Measurements from ENCODE around the gene GAST.

The GAST gene

GRCh38 chr17:41710472-41711090 is 1.6 kb upstream of the GAST start:
- no peak for TF ChIP-seq POLR2A (IDR thresholded peaks at IDR 0.05; ENCODE audit: low read depth, low read length)
- FAIRE-seq (no peak), DNase-seq (ENCODE audit: insufficient read length, low spot score) (peak; percentile 77)

GRCh38 chr17:41717408-41718286 is 5.5 kb downstream of the GAST start:
- TF ChIP-seq POLR2A (IDR thresholded peaks at IDR 0.05; ENCODE audit: low read depth, low read length): no peak
- DNase-seq (ENCODE audit: insufficient read length, low spot score): no peak

GRCh38 chr17:41718287-41718645 is 6.1 kb downstream of the GAST start:
- no peak for TF ChIP-seq POLR2A (IDR thresholded peaks at IDR 0.05; ENCODE audit: low read depth, low read length)
- FAIRE-seq: no peak
- DNase-seq (ENCODE audit: insufficient read length, low spot score): no peak

More at GRCh38 chr17:41717408-41718286, 5.5 kb downstream of the GAST start:
- FAIRE-seq: no peak

GRCh38 chr17:41722231-41722630 is 10.1 kb downstream of the GAST start:
- no peak for DNase-seq (ENCODE audit: insufficient read length, low spot score)
- no peak for TF ChIP-seq POLR2A (IDR thresholded peaks at IDR 0.05; ENCODE audit: low read depth, low read length)
- FAIRE-seq: no peak

GRCh38 chr17:41723801-41724475 is 11.8 kb downstream of the GAST start:
- no peak for DNase-seq (ENCODE audit: insufficient read length, low spot score)
- FAIRE-seq: no peak
- no peak for TF ChIP-seq POLR2A (IDR thresholded peaks at IDR 0.05; ENCODE audit: low read depth, low read length)

- DNase-seq (ENCODE audit: insufficient read length, low spot score) (no peak), FAIRE-seq (no peak)
- TF ChIP-seq POLR2A (IDR thresholded peaks at IDR 0.05; ENCODE audit: low read depth, low read length): no peak
These were observed 12.4 kb downstream of the GAST start for GRCh38 chr17:41724476-41725050.

GRCh38 chr17:41725134-41725533 is 13.0 kb downstream of the GAST start:
- TF ChIP-seq POLR2A (IDR thresholded peaks at IDR 0.05; ENCODE audit: low read depth, low read length): no peak
- DNase-seq (ENCODE audit: insufficient read length, low spot score) (no peak), FAIRE-seq (no peak)

GRCh38 chr17:41728056-41728455 is 15.9 kb downstream of the GAST start:
- DNase-seq (ENCODE audit: insufficient read length, low spot score): no peak
- TF ChIP-seq POLR2A (IDR thresholded peaks at IDR 0.05; ENCODE audit: low read depth, low read length): no peak
- FAIRE-seq: no peak

GRCh38 chr17:41730479-41730878 is 18.3 kb downstream of the GAST start:
- DNase-seq (ENCODE audit: insufficient read length, low spot score) (no peak), FAIRE-seq (no peak)
- no peak for TF ChIP-seq POLR2A (IDR thresholded peaks at IDR 0.05; ENCODE audit: low read depth, low read length)

GRCh38 chr17:41731836-41732235 is 19.7 kb downstream of the GAST start:
- FAIRE-seq (no peak), DNase-seq (ENCODE audit: insufficient read length, low spot score) (no peak)
- no peak for TF ChIP-seq POLR2A (IDR thresholded peaks at IDR 0.05; ENCODE audit: low read depth, low read length)

GRCh38 chr17:41733348-41734138 is 21.4 kb downstream of the GAST start:
- FAIRE-seq (no peak), DNase-seq (ENCODE audit: insufficient read length, low spot score) (no peak)
- TF ChIP-seq POLR2A (IDR thresholded peaks at IDR 0.05; ENCODE audit: low read depth, low read length): no peak

GRCh38 chr17:41734139-41734948 is 22.2 kb downstream of the GAST start, which contains the start of gene HAP1:
Gene HAP1, minus strand, starts transcription at chr17:41734643. Its CDS starts 9 bp downstream, at chr17:41734634.
- TF ChIP-seq POLR2A (IDR thresholded peaks at IDR 0.05; ENCODE audit: low read depth, low read length): peak; percentile 95
- DNase-seq (ENCODE audit: insufficient read length, low spot score) (no peak), FAIRE-seq (no peak)

GRCh38 chr17:41734949-41735313 is 22.8 kb downstream of the GAST start:
- DNase-seq (ENCODE audit: insufficient read length, low spot score) (no peak), FAIRE-seq (no peak)
- TF ChIP-seq POLR2A (IDR thresholded peaks at IDR 0.05; ENCODE audit: low read depth, low read length): no peak

All from H54 (cell line).